ENCODE data around the gene ZNF467.

The ZNF467 gene

GRCh38 chr7:149734791-149735075 lies 38.7 kb downstream of the ZNF467 start:
- TF ChIP-seq POLR2AphosphoS5 (IDR thresholded peaks at IDR 0.05; ENCODE audit: low read depth, low read length) (no peak), REST (IDR thresholded peaks at IDR 0.05; ENCODE audit: insufficient read depth in 1 of 2, low read depth in 2 of 2, low read length in 2 of 2) (no peak), FOXP2 (optimal IDR thresholded peaks at IDR 0.05; ENCODE audit: borderline replicate concordance, extremely low read depth, extremely low read length, insufficient read depth) (no peak), TAF1 (IDR thresholded peaks at IDR 0.05; ENCODE audit: borderline replicate concordance, insufficient read depth, low read length) (no peak), SIN3A (IDR thresholded peaks at IDR 0.05; ENCODE audit: borderline replicate concordance, insufficient read depth, low read length) (no peak)

GRCh38 chr7:149733924-149734790 lies 39.2 kb downstream of the ZNF467 start:
- no peak for TF ChIP-seq TAF1 (IDR thresholded peaks at IDR 0.05; ENCODE audit: borderline replicate concordance, insufficient read depth, low read length)
- TF ChIP-seq POLR2AphosphoS5 (IDR thresholded peaks at IDR 0.05; ENCODE audit: low read depth, low read length), result no peak
- no peak for TF ChIP-seq SIN3A (IDR thresholded peaks at IDR 0.05; ENCODE audit: borderline replicate concordance, insufficient read depth, low read length)
- TF ChIP-seq REST (IDR thresholded peaks at IDR 0.05; ENCODE audit: insufficient read depth in 1 of 2, low read depth in 2 of 2, low read length in 2 of 2), result no peak
- TF ChIP-seq FOXP2 (optimal IDR thresholded peaks at IDR 0.05; ENCODE audit: borderline replicate concordance, extremely low read depth, extremely low read length, insufficient read depth), result no peak

- no peak for TF ChIP-seq FOXP2 (optimal IDR thresholded peaks at IDR 0.05; ENCODE audit: borderline replicate concordance, extremely low read depth, extremely low read length, insufficient read depth)
- no peak for TF ChIP-seq TAF1 (IDR thresholded peaks at IDR 0.05; ENCODE audit: borderline replicate concordance, insufficient read depth, low read length)
- no peak for TF ChIP-seq REST (IDR thresholded peaks at IDR 0.05; ENCODE audit: insufficient read depth in 1 of 2, low read depth in 2 of 2, low read length in 2 of 2)
- no peak for TF ChIP-seq SIN3A (IDR thresholded peaks at IDR 0.05; ENCODE audit: borderline replicate concordance, insufficient read depth, low read length)
- no peak for TF ChIP-seq POLR2AphosphoS5 (IDR thresholded peaks at IDR 0.05; ENCODE audit: low read depth, low read length)
Observed at GRCh38 chr7:149733131-149733923, 40.1 kb downstream of the ZNF467 start.

GRCh38 chr7:149732611-149733010 lies 40.8 kb downstream of the ZNF467 start:
- TF ChIP-seq TAF1 (IDR thresholded peaks at IDR 0.05; ENCODE audit: borderline replicate concordance, insufficient read depth, low read length), result no peak
- TF ChIP-seq FOXP2 (optimal IDR thresholded peaks at IDR 0.05; ENCODE audit: borderline replicate concordance, extremely low read depth, extremely low read length, insufficient read depth), result no peak
- TF ChIP-seq POLR2AphosphoS5 (IDR thresholded peaks at IDR 0.05; ENCODE audit: low read depth, low read length), result no peak
- no peak for TF ChIP-seq SIN3A (IDR thresholded peaks at IDR 0.05; ENCODE audit: borderline replicate concordance, insufficient read depth, low read length)
- TF ChIP-seq REST (IDR thresholded peaks at IDR 0.05; ENCODE audit: insufficient read depth in 1 of 2, low read depth in 2 of 2, low read length in 2 of 2), result no peak
